ENCODE results near the gene TNIP1. TPM values are rescaled to one million over a fixed set of nuclear protein-coding genes. Genes with fewer than 3 reads are reported as not detected.
A peak's percentile ranks its signal among the peaks of the same experiment; 100 is the strongest.

Gene TNIP1, protein sequence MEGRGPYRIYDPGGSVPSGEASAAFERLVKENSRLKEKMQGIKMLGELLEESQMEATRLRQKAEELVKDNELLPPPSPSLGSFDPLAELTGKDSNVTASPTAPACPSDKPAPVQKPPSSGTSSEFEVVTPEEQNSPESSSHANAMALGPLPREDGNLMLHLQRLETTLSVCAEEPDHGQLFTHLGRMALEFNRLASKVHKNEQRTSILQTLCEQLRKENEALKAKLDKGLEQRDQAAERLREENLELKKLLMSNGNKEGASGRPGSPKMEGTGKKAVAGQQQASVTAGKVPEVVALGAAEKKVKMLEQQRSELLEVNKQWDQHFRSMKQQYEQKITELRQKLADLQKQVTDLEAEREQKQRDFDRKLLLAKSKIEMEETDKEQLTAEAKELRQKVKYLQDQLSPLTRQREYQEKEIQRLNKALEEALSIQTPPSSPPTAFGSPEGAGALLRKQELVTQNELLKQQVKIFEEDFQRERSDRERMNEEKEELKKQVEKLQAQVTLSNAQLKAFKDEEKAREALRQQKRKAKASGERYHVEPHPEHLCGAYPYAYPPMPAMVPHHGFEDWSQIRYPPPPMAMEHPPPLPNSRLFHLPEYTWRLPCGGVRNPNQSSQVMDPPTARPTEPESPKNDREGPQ
- total RNA-seq (2014; rRNA removed; shearing (Covaris generic)) (51.4 and 55.9 TPM in 2 replicates), total RNA-seq (2022) (76.3 and 77.5 TPM in 2 replicates), Bru-seq, nascent RNA (percentile 66 among the genes with signal in this experiment), BruChase-seq, experiment 1, labeled RNA remaining after a 6-hour chase (percentile 64 among the genes with signal in this experiment), BruChase-seq, experiment 2, labeled RNA remaining after a 2-hour chase (percentile 63 among the genes with signal in this experiment)
- long read RNA-seq, transcript TNIP1-211 (18 exons, 2,274 nt) = major isoform, 25 of 54 reads
- long read RNA-seq, transcript TNIP1-202 (18 exons, 2,935 nt) = minor isoform, 6 of 54 reads
- long read RNA-seq, partial matches to known transcripts = 10 of 54 reads
- long read RNA-seq, other reads (novel, unspliced or antisense) = 8 of 54 reads

DNA sequence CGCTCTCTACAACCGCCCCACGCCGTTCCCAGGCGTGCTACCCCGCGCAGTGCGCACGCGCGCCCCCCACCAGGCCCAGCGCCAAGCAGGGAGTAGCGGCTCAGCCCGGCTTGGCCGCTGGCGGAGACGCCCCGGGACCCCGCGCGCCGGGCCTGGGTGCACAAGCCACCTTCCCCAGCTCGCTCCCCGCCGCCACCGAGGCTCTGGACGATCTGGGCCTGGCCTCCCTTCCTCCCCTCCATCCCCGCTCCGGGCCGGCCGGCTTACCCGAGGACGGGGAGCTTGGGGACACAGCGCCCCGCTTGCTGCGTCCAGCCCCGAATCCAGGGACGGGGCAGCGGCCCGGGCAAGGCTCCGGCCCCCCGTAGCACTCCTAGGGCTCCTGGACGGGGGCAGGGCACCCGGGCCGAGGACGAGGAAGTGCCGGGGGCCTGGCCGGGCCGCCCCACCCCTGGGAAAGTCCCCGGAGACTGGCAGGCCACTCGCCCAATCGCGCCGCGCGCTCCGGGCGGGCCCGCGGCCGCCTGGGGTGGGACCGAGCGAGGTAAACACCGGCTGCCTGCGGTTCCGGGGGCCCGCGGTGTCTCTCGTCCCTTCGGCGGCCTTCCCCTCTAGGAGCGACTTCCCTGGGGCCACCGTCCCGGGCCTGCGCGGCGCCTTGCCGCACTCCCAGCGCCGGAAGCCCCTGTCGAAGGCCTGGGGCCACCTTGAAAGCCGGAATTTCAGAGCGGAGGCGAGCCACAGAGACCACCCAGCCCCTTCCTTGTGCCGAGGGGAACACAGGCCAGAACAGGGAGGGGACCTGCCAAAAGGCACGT lies at the start of gene TNIP1:
TSS of gene TNIP1 (minus strand) at position 422 of the 818 bp plus-strand sequence. CDS start 15,939 bp downstream, outside the sequence.
- ChIA-PET CTCF (ENCODE audit: unreplicated experiment) (interaction anchor here (0.7 to 1.0 kb wide), 2 partner anchors 32 to 34 kb away, joined by 3 read pairs; no protein-coding TSS in a partner anchor), POLR2A (interaction anchor here (0.6 to 1.9 kb wide), 18 partner anchors 9 to 593 kb away, joined by 3 to 11 read pairs (median 4); partner anchors contain the start of gene GM2A)
- peaks cover 17% of the 10 kb centered on the region for H3K36me3 ChIP-seq (ENCODE audit: insufficient read depth, low read length)
- intact Hi-C loops (cut with micrococcal nuclease; ENCODE audit: unreplicated experiment) = loop anchor here (1.0 to 2.0 kb wide), 2 partner anchors 44 to 171 kb away; no protein-coding TSS in a partner anchor
- peak; percentile 94 for DNase-seq (ENCODE audit: low spot score)
- peaks cover 36% of the 10 kb centered on the region for H3K79me2 ChIP-seq (ENCODE audit: insufficient read depth, low read depth, low read length)
- H2AFZ ChIP-seq (ENCODE audit: low read length) = peak within 1 kb of the TSS; percentile 81
- H3K9me2 ChIP-seq (ENCODE audit: insufficient read depth, low read length) = no peaks in the 10 kb centered on the region
- no peaks in the 10 kb centered on the region for H3K9me3 ChIP-seq (ENCODE audit: low read length)
- peaks cover 13% of the 10 kb centered on the region; the same call in 1 of the 2 replicates for H4K20me1 ChIP-seq (ENCODE audit: insufficient read depth, low read length)
- TF ChIP-seq, protein P1, sequence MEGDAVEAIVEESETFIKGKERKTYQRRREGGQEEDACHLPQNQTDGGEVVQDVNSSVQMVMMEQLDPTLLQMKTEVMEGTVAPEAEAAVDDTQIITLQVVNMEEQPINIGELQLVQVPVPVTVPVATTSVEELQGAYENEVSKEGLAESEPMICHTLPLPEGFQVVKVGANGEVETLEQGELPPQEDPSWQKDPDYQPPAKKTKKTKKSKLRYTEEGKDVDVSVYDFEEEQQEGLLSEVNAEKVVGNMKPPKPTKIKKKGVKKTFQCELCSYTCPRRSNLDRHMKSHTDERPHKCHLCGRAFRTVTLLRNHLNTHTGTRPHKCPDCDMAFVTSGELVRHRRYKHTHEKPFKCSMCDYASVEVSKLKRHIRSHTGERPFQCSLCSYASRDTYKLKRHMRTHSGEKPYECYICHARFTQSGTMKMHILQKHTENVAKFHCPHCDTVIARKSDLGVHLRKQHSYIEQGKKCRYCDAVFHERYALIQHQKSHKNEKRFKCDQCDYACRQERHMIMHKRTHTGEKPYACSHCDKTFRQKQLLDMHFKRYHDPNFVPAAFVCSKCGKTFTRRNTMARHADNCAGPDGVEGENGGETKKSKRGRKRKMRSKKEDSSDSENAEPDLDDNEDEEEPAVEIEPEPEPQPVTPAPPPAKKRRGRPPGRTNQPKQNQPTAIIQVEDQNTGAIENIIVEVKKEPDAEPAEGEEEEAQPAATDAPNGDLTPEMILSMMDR (conservative IDR thresholded peaks at IDR 0.05; ENCODE audit: low read length) = 0 out of 2 replicates have a peak, but pooled peaks have one; percentile 25
- TF ChIP-seq EZH2phosphoT487 (IDR thresholded peaks at IDR 0.05; ENCODE audit: borderline replicate concordance, low read depth, low read length) = no peak
- peak within 1 kb of the TSS; percentile 96 for H3K4me2 ChIP-seq (ENCODE audit: low read length)
- BruUV-seq (replicated peaks) = no TSS peak
- peak within 1 kb of the TSS; percentile 88 for H3K4me3 ChIP-seq (ENCODE audit: low read depth, low read length, poor library complexity, severe bottlenecking)
- peaks cover 58% of the 10 kb centered on the region for H3K4me1 ChIP-seq (ENCODE audit: insufficient read depth, low read length, poor library complexity, severe bottlenecking)
- peak within 1 kb of the TSS; percentile 75 for H3K27ac ChIP-seq (ENCODE audit: low read depth, low read length, poor library complexity, severe bottlenecking)

DNA sequence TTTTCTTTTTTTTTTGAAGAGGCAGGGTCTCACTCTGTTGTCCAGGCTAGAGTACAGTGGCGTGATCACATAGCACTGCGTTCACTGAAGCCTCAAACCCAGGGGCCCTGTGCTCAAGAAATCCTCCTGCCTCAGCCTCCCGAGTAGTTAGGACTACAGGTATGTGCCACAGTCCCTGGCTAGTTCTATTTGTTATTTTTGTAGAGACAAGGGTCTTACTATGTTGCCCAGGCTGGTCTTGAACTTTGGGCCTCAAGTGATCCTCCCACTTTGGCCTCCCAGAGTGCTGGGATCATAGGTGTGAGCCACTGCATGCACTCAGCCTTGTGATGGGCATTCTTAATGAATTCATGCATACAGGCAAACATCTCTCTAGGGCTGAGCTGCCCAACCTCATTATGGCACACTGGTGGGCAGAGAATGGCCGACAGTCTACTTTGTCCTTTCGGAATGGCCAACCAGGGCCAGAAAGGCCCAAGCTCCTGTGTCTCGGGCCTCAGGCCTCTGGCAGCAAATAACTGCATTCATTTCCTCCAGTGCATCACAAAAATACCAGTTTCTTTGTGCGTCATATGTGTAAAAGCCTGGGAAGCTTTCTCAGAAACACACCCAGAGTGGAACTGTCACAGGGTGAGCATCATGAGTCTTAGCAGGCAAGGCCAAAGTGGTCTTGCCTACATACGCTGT lies 49.5 kb upstream of the TNIP1 start:
- Histone ChIP-seq H3K27ac (ENCODE audit: low read depth, low read length, poor library complexity, severe bottlenecking) (no peak overlapping the region), H3K4me2 (ENCODE audit: low read length) (0 out of 2 replicates have a peak overlapping the region, but pooled peaks have one; percentile 65), H3K9me2 (ENCODE audit: insufficient read depth, low read length) (no peaks in the 10 kb centered on the region), H2AFZ (ENCODE audit: low read length) (no peak overlapping the region), H3K79me2 (ENCODE audit: insufficient read depth, low read depth, low read length) (no peaks in the 10 kb centered on the region), H3K9me3 (ENCODE audit: low read length) (no peaks in the 10 kb centered on the region), H4K20me1 (ENCODE audit: insufficient read depth, low read length) (no peaks in the 10 kb centered on the region), H3K36me3 (ENCODE audit: insufficient read depth, low read length) (peaks cover 15% of the 10 kb centered on the region; the same call in 1 of the 2 replicates), H3K4me3 (ENCODE audit: low read depth, low read length, poor library complexity, severe bottlenecking) (no peak overlapping the region), H3K4me1 (ENCODE audit: insufficient read depth, low read length, poor library complexity, severe bottlenecking) (peaks cover 99% of the 10 kb centered on the region)
- TF ChIP-seq, protein P1 (conservative IDR thresholded peaks at IDR 0.05; ENCODE audit: low read length) = no peak
- TF ChIP-seq EZH2phosphoT487 (IDR thresholded peaks at IDR 0.05; ENCODE audit: borderline replicate concordance, low read depth, low read length) = no peak
- ChIA-PET POLR2A (interaction anchor here (0.8 to 8.5 kb wide), 6 partner anchors 13 to 122 kb away, joined by 3 to 83 read pairs (median 5); partner anchors contain the start of gene GM2A), CTCF (ENCODE audit: unreplicated experiment) (interaction anchor here (1.2 to 3.3 kb wide), 3 partner anchors 12 to 35 kb away, joined by 3 to 10 read pairs (median 4); no protein-coding TSS in a partner anchor)
- no peak for DNase-seq (ENCODE audit: low spot score)
- intact Hi-C loops (cut with micrococcal nuclease; ENCODE audit: unreplicated experiment) = no loop called here
- no TSS peak for BruUV-seq (replicated peaks)
